ENCODE results near the gene BICC1. TPM values are rescaled to one million over a fixed set of nuclear protein-coding genes. Genes with fewer than 3 reads are reported as not detected.

BICC1 gene
- total and polyA plus RNA-seq, 2 of the 13 experiments (the other 11 are each of a cell fraction or from before 2014, with no cell fraction given), result 0.18 to 1.5 TPM

GRCh38 chr10:58754469-58755339, 242.0 kb downstream of the BICC1 start:
- Histone ChIP-seq H3K4me2 (ENCODE audit: low read depth, low read length) (no peak overlapping the region), H4K20me1 (ENCODE audit: insufficient read depth, low read length) (no peaks in the 10 kb centered on the region), H3K9ac (ENCODE audit: insufficient read depth, low read depth, low read length) (no peak overlapping the region), H3K27me3 (ENCODE audit: control insufficient read depth in 1 of 2, insufficient read depth in 2 of 2, low read length in 2 of 2) (no peaks in the 10 kb centered on the region), H3K36me3 (replicated peaks in 1 of 2; ENCODE audit: control insufficient read depth in 1 of 2, insufficient read depth in 2 of 2, low read length in 2 of 2) (no peaks in the 10 kb centered on the region), H2AFZ (ENCODE audit: low read length) (no peak overlapping the region), H3K27ac (ENCODE audit: extremely low read length, insufficient read depth, low read length) (no peak overlapping the region), H3K79me2 (ENCODE audit: insufficient read depth, low read length) (no peaks in the 10 kb centered on the region), H3K9me3 (ENCODE audit: low read length) (no peaks in the 10 kb centered on the region), H3K4me1 (ENCODE audit: insufficient read depth, low read length) (peaks cover 30% of the 10 kb centered on the region), H3K4me3 (replicated peaks in 1 of 3; ENCODE audit: insufficient read depth in 1 of 3, low read depth in 2 of 3, low read length in 3 of 3) (no peak overlapping the region)
- in situ Hi-C loops (cut with HindIII; ENCODE audit: extremely low pct_ligation_motif_present, low pct_unique_long_range_greater_than_20kb), result no loop called here
- TF ChIP-seq SP5 (CRISPR knock-in tag; IDR thresholded peaks at IDR 0.05; ENCODE audit: borderline replicate concordance, low read depth) (no peak), GABPB1 (CRISPR knock-in tag; IDR thresholded peaks at IDR 0.05) (no peak), CERS6 (CRISPR knock-in tag; IDR thresholded peaks at IDR 0.05) (no peak), RXRA (CRISPR knock-in tag; IDR thresholded peaks at IDR 0.05) (no peak)
- TF ChIP-seq, protein P1, sequence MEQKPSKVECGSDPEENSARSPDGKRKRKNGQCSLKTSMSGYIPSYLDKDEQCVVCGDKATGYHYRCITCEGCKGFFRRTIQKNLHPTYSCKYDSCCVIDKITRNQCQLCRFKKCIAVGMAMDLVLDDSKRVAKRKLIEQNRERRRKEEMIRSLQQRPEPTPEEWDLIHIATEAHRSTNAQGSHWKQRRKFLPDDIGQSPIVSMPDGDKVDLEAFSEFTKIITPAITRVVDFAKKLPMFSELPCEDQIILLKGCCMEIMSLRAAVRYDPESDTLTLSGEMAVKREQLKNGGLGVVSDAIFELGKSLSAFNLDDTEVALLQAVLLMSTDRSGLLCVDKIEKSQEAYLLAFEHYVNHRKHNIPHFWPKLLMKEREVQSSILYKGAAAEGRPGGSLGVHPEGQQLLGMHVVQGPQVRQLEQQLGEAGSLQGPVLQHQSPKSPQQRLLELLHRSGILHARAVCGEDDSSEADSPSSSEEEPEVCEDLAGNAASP (CRISPR knock-in tag; IDR thresholded peaks at IDR 0.05; ENCODE audit: borderline replicate concordance), result no peak
- TF ChIP-seq, protein P2, sequence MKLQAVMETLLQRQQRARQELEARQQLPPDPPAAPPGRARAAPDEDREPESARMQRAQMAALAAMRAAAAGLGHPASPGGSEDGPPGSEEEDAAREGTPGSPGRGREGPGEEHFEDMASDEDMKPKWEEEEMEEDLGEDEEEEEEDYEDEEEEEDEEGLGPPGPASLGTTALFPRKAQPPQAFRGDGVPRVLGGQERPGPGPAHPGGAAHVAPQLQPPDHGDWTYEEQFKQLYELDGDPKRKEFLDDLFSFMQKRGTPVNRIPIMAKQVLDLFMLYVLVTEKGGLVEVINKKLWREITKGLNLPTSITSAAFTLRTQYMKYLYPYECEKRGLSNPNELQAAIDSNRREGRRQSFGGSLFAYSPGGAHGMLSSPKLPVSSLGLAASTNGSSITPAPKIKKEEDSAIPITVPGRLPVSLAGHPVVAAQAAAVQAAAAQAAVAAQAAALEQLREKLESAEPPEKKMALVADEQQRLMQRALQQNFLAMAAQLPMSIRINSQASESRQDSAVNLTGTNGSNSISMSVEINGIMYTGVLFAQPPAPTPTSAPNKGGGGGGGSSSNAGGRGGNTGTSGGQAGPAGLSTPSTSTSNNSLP (IDR thresholded peaks at IDR 0.05; ENCODE audit: low read depth, low read length), result no peak
- BruUV-seq (replicated peaks), result no TSS peak
- POLR2A ChIA-PET, result no interaction called here
- intact Hi-C loops (cut with micrococcal nuclease; ENCODE audit: unreplicated experiment), result loop anchor here (10.0 kb wide), 1 partner anchor 220 kb away; no protein-coding TSS in a partner anchor
- CTCF ChIA-PET (ENCODE audit: low intra/inter-chr PET ratio, low total read pairs), result no interaction called here
- DNase-seq (ENCODE audit: low spot score) (no peak), FAIRE-seq (no peak), ATAC-seq (no peak)
- 68% methylated on average over 4 of the region's 4 CpGs for WGBS (ENCODE audit: low lambda C conversion rate)
